GM12874 (cell line): ENCODE data around the gene RASIP1.

ENCODE experiments used
- CTCF ChIP-seq: IDR thresholded peaks from 2 replicates; pipeline ENCODE4 v1.5.1; 2011; ENCODE audit warnings: low read depth, mild to moderate bottlenecking, control low read depth, low read length, moderate library complexity; ENCODE audit not compliant: insufficient read depth

The RASIP1 gene

GRCh38 chr19:48719263-48720171 lies 20.9 kb downstream of the RASIP1 start, which contains the start of gene MAMSTR:
MAMSTR (minus strand) TSS chr19:48719725; CDS start chr19:48719031, 694 bp downstream.
- no peak for TF ChIP-seq CTCF

DNA sequence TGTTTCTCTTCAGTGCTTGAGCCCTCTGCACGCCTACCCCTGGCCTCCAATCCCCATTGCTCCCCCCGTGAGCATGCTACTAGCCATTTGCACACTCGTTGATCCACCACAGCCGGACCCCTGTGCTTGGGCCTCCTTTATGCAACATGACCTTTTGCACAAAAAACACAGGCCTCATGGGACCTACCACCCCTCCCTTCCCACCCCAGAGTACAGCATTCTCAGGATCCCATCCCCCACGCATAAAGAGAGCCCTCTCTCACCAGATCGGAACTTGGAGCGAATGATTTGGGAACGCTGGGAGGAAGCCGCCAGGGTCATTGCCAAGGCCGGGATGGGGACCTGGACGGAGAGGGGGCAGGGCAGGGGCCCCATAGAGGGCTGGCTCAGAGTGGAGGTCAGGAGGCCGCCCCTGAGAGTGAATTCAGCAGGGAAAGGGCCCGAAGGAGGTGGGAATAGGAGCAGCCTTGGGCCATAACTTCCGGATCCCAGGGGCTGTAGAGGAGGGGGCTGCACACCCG lies 21.6 kb downstream of the RASIP1 start:
- TF ChIP-seq CTCF, result no peak

GRCh38 chr19:48716562-48717291 lies 23.7 kb downstream of the RASIP1 start:
- no peak for TF ChIP-seq CTCF

- no peak for TF ChIP-seq CTCF
Observed at GRCh38 chr19:48715681-48716171, 24.7 kb downstream of the RASIP1 start.

- no peak for TF ChIP-seq CTCF
Observed at GRCh38 chr19:48714759-48715675, 25.4 kb downstream of the RASIP1 start.

DNA sequence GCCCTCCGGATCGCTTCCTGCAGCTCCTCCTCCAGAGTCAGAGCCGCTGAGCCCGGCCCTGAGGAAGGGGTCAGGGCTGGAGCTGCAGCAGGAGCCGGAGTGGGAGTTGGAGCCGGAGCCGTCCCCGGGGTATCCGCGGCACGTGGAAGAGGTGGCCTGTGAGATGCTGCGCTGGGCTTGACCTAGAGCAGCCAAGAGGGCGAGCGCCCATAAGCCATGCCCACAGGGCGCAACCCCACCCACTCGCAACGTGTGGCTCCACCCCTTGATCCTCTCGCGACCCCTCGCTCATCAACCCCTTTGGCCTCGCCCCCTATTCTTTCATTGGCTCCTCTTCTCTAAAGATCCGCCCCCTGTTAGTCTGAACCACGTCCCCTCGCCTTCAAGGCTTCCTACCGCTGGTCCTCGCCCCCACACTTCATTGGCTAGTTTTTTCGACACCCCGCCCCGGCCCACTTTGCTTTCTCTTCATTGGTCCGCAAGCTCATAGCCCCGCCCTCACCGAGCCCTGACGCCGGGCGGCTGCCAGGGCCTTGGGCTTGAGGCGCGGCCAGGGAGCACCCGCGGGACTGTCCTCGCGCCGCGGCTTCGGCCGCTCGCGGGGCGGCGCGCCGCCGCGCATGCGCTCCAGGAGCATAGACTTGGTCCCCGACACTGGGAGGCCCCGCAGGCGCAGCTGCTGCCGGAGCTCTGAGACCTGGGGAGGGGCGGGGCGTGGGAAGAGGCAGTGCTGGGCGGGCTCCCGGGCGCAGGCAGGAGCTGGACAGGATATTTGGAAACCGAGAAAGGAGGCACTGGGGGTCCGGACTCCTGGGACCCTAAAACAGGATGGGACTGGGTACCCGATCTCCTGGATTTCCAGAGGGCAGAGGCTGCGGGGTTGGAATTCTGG lies 26.3 kb downstream of the RASIP1 start:
- no peak for TF ChIP-seq CTCF
